Naive thymus-derived CD8-positive, alpha-beta T cell (primary cell): ENCODE data around the gene TSPAN32. TPM values are rescaled to one million over a fixed set of nuclear protein-coding genes. Genes with fewer than 3 reads are reported as not detected.

Experiments used
- ATAC-seq, 2 donors: fragments of 150-1000 bp; cut with Tn5 transposase in 1 of 2; sonication (Bioruptor Pico), chemical (Tn5 transposase) in 1 of 2; 1 replicate in 1 of 2; 2 replicates in 1 of 2; pipeline ENCODE4 v1.10.0; 2021; ENCODE audit warnings: mild to moderate bottlenecking in 2 of 2, moderate library complexity in 2 of 2
- POLR2A ChIA-PET: fragments of 350-600 bp; sonication (Branson Sonifier 250); formaldehyde crosslinking; loops from one replicate; lab custom pipeline; 2021; ENCODE audit warnings: antibody characterized with exemption; lab: Charles Lee
- DNase-seq, 10 donors: peaks; one replicate each; pipeline versions ENCODE4 v3.0.0 to v3.0.0-alpha.2; 2020 to 2022
- H3K27ac Mint-ChIP-seq, 10 donors: one replicate each; pipeline ENCODE4 v1.8.0; 2020 to 2022; ENCODE audit warnings: mild to moderate bottlenecking in 10 of 10, mixed read lengths in 10 of 10, moderate library complexity in 4 of 10, inconsistent platforms in 1 of 10
- H3K27me3 Mint-ChIP-seq, 5 donors: one replicate each; pipeline ENCODE4 v1.8.0; 2021 to 2022; ENCODE audit warnings: mixed read lengths in 5 of 5
- H3K36me3 Mint-ChIP-seq, 3 donors: one replicate each; pipeline ENCODE4 v1.8.0; 2020 to 2022; ENCODE audit warnings: mixed read lengths in 3 of 3, mild to moderate bottlenecking in 2 of 3, inconsistent platforms in 1 of 3
- H3K4me1 Mint-ChIP-seq, 4 donors: one replicate each; pipeline ENCODE4 v1.8.0; 2021 to 2022; ENCODE audit warnings: mixed read lengths in 4 of 4
- H3K4me3 Mint-ChIP-seq, 10 donors: one replicate each; pipeline ENCODE4 v1.8.0; 2020 to 2022; ENCODE audit warnings: mild to moderate bottlenecking in 10 of 10, mixed read lengths in 10 of 10, moderate library complexity in 6 of 10, inconsistent platforms in 1 of 10
- H3K9me3 Mint-ChIP-seq, 9 donors: one replicate each; pipeline ENCODE4 v1.8.0; 2020 to 2022; ENCODE audit warnings: mixed read lengths in 9 of 9, mild to moderate bottlenecking in 3 of 9, inconsistent platforms in 1 of 9, moderate library complexity in 1 of 9
- polyA plus RNA-seq, 3 donors: library from polyadenylated mRNA; unstranded; fragments of 300-500 nt; fragmentation: Illumina TruSeq; gene quantifications; one replicate each; pipeline ENCODE4 v1.2.3, GENCODE V29; 2021
- total RNA-seq, 8 experiments: library from RNA in 2 of 8; stranded (reverse) in 2 of 8; gene quantifications; one replicate each; pipeline ENCODE4 v1.2.3 and lab custom pipeline; 2021 to 2026

Gene TSPAN32
- total and polyA plus RNA-seq, 5 experiments from 2014 or later, result 58.5 to 171 (median 124) TPM

- H3K27me3 Mint-ChIP-seq, result peaks cover 0 to 25% (median 4%) of the 10 kb centered on the region in 5 donors
- H3K36me3 Mint-ChIP-seq, result no peaks in the 10 kb centered on the region
- peak in 3 of 10 donors; percentile 12 to 65 (median 26) for DNase-seq
- peak overlapping the region; percentile 41 to 81 (median 66) for H3K4me3 Mint-ChIP-seq
- H3K27ac Mint-ChIP-seq, result peak overlapping the region in 1 of 10 donors; percentile 44
- peak; percentile 27 to 29 for ATAC-seq
- H3K9me3 Mint-ChIP-seq, result no peaks in the 10 kb centered on the region
- H3K4me1 Mint-ChIP-seq, result peaks cover 15 to 41% (median 23%) of the 10 kb centered on the region in 4 donors
- POLR2A ChIA-PET, result interaction anchor here (1.2 to 1.4 kb wide), 4 partner anchors 32 to 42 kb away, joined by 3 to 6 read pairs (median 6); partner anchors contain the start of genes C11orf21 and TSPAN32
Observed at GRCh38 chr11:2268729-2269600, 32.8 kb upstream of the TSPAN32 start.

DNA sequence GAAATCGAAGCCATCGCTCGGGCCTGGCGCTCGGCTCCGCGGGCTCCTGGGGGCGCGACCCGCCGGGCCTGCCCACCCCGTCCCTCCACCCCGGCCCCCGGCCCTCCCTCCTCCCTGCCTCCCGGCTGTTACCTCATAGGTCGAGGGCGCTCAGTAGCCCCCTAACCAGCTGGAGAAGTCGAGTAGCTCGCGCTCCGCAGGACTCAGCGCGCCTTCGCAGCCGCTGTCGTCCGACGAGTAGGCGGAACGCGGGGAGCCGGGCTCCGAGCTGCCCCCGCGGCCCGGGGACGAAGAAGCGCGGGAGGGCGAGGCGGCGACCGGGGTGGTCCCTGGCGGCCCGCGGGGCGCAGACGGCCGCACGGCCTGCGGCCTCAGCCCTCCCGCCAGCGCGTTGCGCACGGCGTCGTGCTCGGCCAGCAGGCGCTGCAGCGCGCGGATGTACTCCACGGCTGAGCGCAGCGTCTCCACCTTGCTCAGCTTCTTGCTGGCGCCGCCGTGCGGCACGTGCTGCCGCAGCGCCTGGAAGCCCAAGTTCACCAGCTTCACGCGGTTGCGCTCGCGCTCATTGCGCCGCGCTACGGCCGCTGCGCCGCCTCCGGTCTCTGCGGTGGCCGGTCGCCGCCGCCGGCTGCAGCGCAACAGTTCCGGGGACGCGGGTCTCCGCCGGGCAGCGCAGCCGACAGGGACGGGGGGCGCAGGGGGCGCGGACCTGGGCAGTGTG, 32.1 kb upstream of the TSPAN32 start:
- H3K36me3 Mint-ChIP-seq, result no peaks in the 10 kb centered on the region
- H3K4me1 Mint-ChIP-seq, result peaks cover 15 to 41% (median 23%) of the 10 kb centered on the region in 4 donors
- H3K4me3 Mint-ChIP-seq, result peak overlapping the region in 7 of 10 donors; percentile 41 to 76 (median 67)
- H3K27ac Mint-ChIP-seq, result no peak overlapping the region
- H3K9me3 Mint-ChIP-seq, result no peaks in the 10 kb centered on the region
- peaks cover 0 to 25% (median 4%) of the 10 kb centered on the region in 5 donors for H3K27me3 Mint-ChIP-seq
- POLR2A ChIA-PET, result interaction anchor here (0.7 to 1.4 kb wide), 5 partner anchors 31 to 83 kb away, joined by 3 to 6 read pairs (median 5); partner anchors contain the start of genes C11orf21 and TSPAN32
- ATAC-seq (peak; percentile 76 to 79), DNase-seq (peak in 9 of 10 donors; percentile 18 to 71 (median 40))

DNA sequence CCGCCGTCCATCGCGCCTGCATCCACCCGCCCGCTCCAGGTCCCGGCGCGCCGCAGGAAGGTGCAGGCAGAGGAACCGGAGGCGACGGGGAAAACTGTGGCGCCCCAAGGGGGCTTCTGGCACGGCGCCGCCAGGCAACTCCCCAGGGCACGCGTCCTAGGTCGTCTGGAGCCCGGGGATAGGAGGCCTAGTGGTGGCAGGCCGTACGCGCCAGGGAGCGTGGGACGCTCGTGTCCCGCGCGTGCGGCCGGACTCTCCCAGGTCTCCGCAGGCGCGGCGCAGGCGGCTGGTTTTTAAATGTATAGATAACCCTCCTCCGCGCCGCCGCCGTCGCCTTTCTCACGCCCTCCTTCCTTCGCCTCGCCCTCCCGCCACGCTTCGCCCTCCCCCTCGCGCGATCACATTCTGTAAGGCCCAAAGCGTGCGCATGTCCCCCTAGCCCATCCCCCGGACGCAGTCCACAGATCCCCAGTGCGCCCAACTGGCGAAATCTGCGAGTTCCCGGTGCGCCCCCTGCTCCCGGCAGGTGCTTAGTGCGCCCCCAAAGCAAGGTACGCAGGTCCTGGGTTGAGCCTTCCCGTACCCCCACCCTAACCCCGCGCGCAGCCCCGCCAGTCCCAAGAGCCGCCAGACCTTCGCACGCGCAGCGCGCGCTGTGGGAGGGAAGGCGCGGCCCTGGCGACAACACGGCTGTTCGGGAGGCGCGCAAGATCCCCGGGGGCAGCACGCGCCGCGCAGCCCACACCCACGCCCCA, 31.3 kb upstream of the TSPAN32 start, which contains the start of gene ASCL2:
ASCL2 (minus strand) TSS at position 267 of the 755 bp plus-strand sequence; CDS start at position 11, 256 bp downstream.
- ATAC-seq, result no peak
- H3K9me3 Mint-ChIP-seq, result no peaks in the 10 kb centered on the region
- H3K27me3 Mint-ChIP-seq, result peaks cover 0 to 25% (median 4%) of the 10 kb centered on the region in 5 donors
- peak within 1 kb of the TSS; percentile 52 to 80 (median 70) for H3K4me3 Mint-ChIP-seq
- no peaks in the 10 kb centered on the region for H3K36me3 Mint-ChIP-seq
- DNase-seq, result peak in 1 of 10 donors; percentile 46
- no peak within 1 kb of the TSS for H3K27ac Mint-ChIP-seq
- peaks cover 11 to 35% (median 19%) of the 10 kb centered on the region in 4 donors for H3K4me1 Mint-ChIP-seq
- POLR2A ChIA-PET, result interaction anchor here (0.7 to 1.4 kb wide), 5 partner anchors 30 to 84 kb away, joined by 3 to 6 read pairs (median 5); partner anchors contain the start of genes C11orf21 and TSPAN32

GRCh38 chr11:2271077-2271326, 30.8 kb upstream of the TSPAN32 start:
- H3K36me3 Mint-ChIP-seq, result no peaks in the 10 kb centered on the region
- peaks cover 6 to 30% (median 14%) of the 10 kb centered on the region in 4 donors for H3K4me1 Mint-ChIP-seq
- peak overlapping the region in 2 of 10 donors; percentile 45 to 74 for H3K4me3 Mint-ChIP-seq
- ATAC-seq, result peak; percentile 65 to 69
- H3K9me3 Mint-ChIP-seq, result no peaks in the 10 kb centered on the region
- H3K27ac Mint-ChIP-seq, result no peak overlapping the region
- POLR2A ChIA-PET, result no interaction called here
- H3K27me3 Mint-ChIP-seq, result peaks cover 0 to 25% (median 4%) of the 10 kb centered on the region in 5 donors
- DNase-seq, result peak in 7 of 10 donors; percentile 28 to 47 (median 33)

GRCh38 chr11:2271327-2272227, 30.2 kb upstream of the TSPAN32 start:
- no peaks in the 10 kb centered on the region for H3K9me3 Mint-ChIP-seq
- peak overlapping the region in 9 of 10 donors; percentile 12 to 76 (median 69) for H3K4me3 Mint-ChIP-seq
- peak in 2 of 10 donors; percentile 2 to 45 for DNase-seq
- H3K36me3 Mint-ChIP-seq, result no peaks in the 10 kb centered on the region
- no peak overlapping the region for H3K27ac Mint-ChIP-seq
- H3K27me3 Mint-ChIP-seq, result peaks cover 0 to 25% (median 4%) of the 10 kb centered on the region in 5 donors
- no peak for ATAC-seq
- POLR2A ChIA-PET, result no interaction called here
- H3K4me1 Mint-ChIP-seq, result peaks cover 4 to 24% (median 10%) of the 10 kb centered on the region in 4 donors

GRCh38 chr11:2272228-2272945, 29.4 kb upstream of the TSPAN32 start:
- Mint-ChIP-seq H3K4me1 (peaks cover 5 to 21% (median 13%) of the 10 kb centered on the region in 4 donors), H3K27me3 (peaks cover 0 to 25% (median 4%) of the 10 kb centered on the region in 5 donors), H3K36me3 (no peaks in the 10 kb centered on the region), H3K4me3 (peak overlapping the region in 4 of 10 donors; percentile 19 to 51 (median 31)), H3K9me3 (no peaks in the 10 kb centered on the region), H3K27ac (peak overlapping the region in 1 of 10 donors; percentile 55)
- POLR2A ChIA-PET, result no interaction called here
- ATAC-seq (no peak), DNase-seq (peak in 2 of 10 donors; percentile 11 to 59)

DNA sequence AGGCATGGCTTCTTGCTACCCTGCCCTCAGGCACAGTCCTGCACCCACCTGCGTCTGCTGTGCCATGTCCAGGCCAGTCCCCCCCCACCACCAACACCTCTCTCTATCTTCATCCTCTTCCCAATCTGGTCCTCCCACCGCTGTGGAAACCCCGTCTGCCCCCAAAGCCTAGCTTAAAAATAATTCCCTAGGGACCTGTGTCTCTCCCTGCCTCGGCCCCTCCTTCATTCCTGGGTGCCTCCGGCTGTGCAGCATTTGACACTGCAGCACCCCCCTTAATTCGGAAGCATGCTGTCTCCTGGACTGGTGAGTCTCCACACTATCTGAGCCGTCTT, 28.9 kb upstream of the TSPAN32 start:
- H3K27me3 Mint-ChIP-seq, result peaks cover 0 to 23% (median 7%) of the 10 kb centered on the region in 5 donors
- POLR2A ChIA-PET, result no interaction called here
- peak in 2 of 10 donors; percentile 3 to 32 for DNase-seq

DNA sequence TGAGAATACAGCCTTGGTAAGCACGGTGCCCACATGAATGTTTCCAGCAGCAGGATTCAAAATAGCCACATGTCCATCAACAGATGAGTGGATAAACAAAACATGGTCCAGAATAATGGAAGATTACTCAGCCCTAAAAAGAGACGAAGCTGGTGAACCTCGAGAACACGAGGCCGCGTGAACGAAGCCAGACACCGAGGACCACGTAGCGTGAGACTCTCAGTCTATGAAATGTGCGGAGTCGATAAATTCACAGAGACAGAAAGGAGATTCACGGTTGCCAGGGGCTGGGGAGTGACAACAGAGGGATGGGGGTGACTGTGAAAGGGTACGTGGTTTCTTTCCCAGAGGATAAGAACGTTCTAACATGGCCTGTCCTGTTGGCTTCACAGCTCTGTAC, 28.5 kb upstream of the TSPAN32 start:
- Mint-ChIP-seq H3K4me1 (peaks cover 5 to 17% (median 10%) of the 10 kb centered on the region in 4 donors), H3K4me3 (peak overlapping the region in 1 of 10 donors; percentile 53), H3K36me3 (peaks cover 0 to 5% (median 0%) of the 10 kb centered on the region in 3 donors), H3K9me3 (peaks cover 0 to 8% (median 0%) of the 10 kb centered on the region in 9 donors), H3K27me3 (peaks cover 0 to 19% (median 4%) of the 10 kb centered on the region in 5 donors), H3K27ac (no peak overlapping the region)
- POLR2A ChIA-PET, result no interaction called here
- no peak for ATAC-seq
- no peak for DNase-seq

More for the DNA sequence above, 28.9 kb upstream of the TSPAN32 start:
- Mint-ChIP-seq H3K36me3 (peaks cover 0 to 4% (median 0%) of the 10 kb centered on the region in 3 donors), H3K27ac (no peak overlapping the region), H3K9me3 (peaks cover 0 to 4% (median 0%) of the 10 kb centered on the region in 9 donors), H3K4me3 (peak overlapping the region in 3 of 10 donors; percentile 7 to 53 (median 38)), H3K4me1 (peaks cover 5 to 20% (median 12%) of the 10 kb centered on the region in 4 donors)
- no peak for ATAC-seq

- peaks cover 0 to 7% (median 0%) of the 10 kb centered on the region in 3 donors for H3K36me3 Mint-ChIP-seq
Observed at GRCh38 chr11:2273771-2274170, 28.0 kb upstream of the TSPAN32 start.

More at GRCh38 chr11:2273771-2274170, 28.0 kb upstream of the TSPAN32 start:
- H3K9me3 Mint-ChIP-seq, result peaks cover 0 to 11% (median under 1%) of the 10 kb centered on the region in 9 donors
- peaks cover 3 to 14% (median 8%) of the 10 kb centered on the region in 4 donors for H3K4me1 Mint-ChIP-seq
- H3K27me3 Mint-ChIP-seq, result peaks cover 0 to 15% (median 3%) of the 10 kb centered on the region in 5 donors
- DNase-seq (peak in 1 of 10 donors; percentile 4), ATAC-seq (no peak)
- H3K27ac Mint-ChIP-seq, result no peak overlapping the region
- POLR2A ChIA-PET, result no interaction called here
- H3K4me3 Mint-ChIP-seq, result no peak overlapping the region
